Mesodermal cell (in vitro differentiated cells): ENCODE data around the gene TMPRSS9.
A peak's percentile ranks its signal among the peaks of the same experiment; 100 is the strongest.

Experiments
- H3K27ac ChIP-seq: 2 replicates; pipeline ENCODE4 v1.7.0; 2013; ENCODE audit warnings: mild to moderate bottlenecking, low read depth, low read length, moderate library complexity; ENCODE audit not compliant: severe bottlenecking
- H3K36me3 ChIP-seq: 2 replicates; pipeline ENCODE4 v1.7.1; 2013; ENCODE audit warnings: mild to moderate bottlenecking, low read length, moderate library complexity; ENCODE audit not compliant: control insufficient read depth, insufficient read depth
- H3K4me1 ChIP-seq: one replicate; pipeline ENCODE4 v1.7.1; 2013; ENCODE audit warnings: mild to moderate bottlenecking, low read length; ENCODE audit not compliant: insufficient read depth, control insufficient read depth, poor library complexity, severe bottlenecking
- H3K4me3 ChIP-seq: 2 replicates; pipeline ENCODE4 v1.7.0; 2013; ENCODE audit warnings: low read length, control low read depth, mild to moderate bottlenecking; ENCODE audit not compliant: insufficient read depth, poor library complexity, severe bottlenecking; ENCODE audit errors: extremely low read depth
- H3K9me3 ChIP-seq: 2 replicates; pipeline ENCODE4 v1.7.1; 2013; ENCODE audit warnings: mild to moderate bottlenecking, low read length, moderate library complexity; ENCODE audit not compliant: control insufficient read depth
- WGBS, 2 experiments: methylation state at CpG; one replicate each; pipeline ENCODE4 v1.1.5; 2013; ENCODE audit warnings: missing lambda C conversion rate in 2 of 2; ENCODE audit not compliant: insufficient coverage in 2 of 2; 5-methylcytosine and 5-hydroxymethylcytosine counted together

Gene TMPRSS9

GRCh38 chr19:2443116-2443784 lies 83.2 kb downstream of the TMPRSS9 start:
- H3K36me3 ChIP-seq: peaks cover 78% of the 10 kb centered on the region
- H3K9me3 ChIP-seq: no peaks in the 10 kb centered on the region
- WGBS, 2 experiments: 97 to 99% methylated on average over 21 to 22 of the region's 22 CpGs
- H3K27ac ChIP-seq: no peak overlapping the region
- H3K4me3 ChIP-seq: no peak overlapping the region
- H3K4me1 ChIP-seq: peaks cover 4% of the 10 kb centered on the region

- no peak overlapping the region for H3K27ac ChIP-seq
- no peak overlapping the region for H3K4me3 ChIP-seq
- no peaks in the 10 kb centered on the region for H3K9me3 ChIP-seq
- 96 to 98% methylated on average over 17 of the region's 17 CpGs for WGBS, 2 experiments
- H3K4me1 ChIP-seq: peaks cover 4% of the 10 kb centered on the region
- peaks cover 78% of the 10 kb centered on the region for H3K36me3 ChIP-seq
Observed at GRCh38 chr19:2443785-2444182, 83.7 kb downstream of the TMPRSS9 start.

- Histone ChIP-seq H3K36me3 (peaks cover 76% of the 10 kb centered on the region), H3K9me3 (no peaks in the 10 kb centered on the region), H3K4me3 (no peak overlapping the region), H3K27ac (no peak overlapping the region), H3K4me1 (peaks cover 4% of the 10 kb centered on the region)
- 96 to 97% methylated on average over 29 to 33 of the region's 34 CpGs for WGBS, 2 experiments
Observed at GRCh38 chr19:2444251-2445002, 84.4 kb downstream of the TMPRSS9 start.

- H3K36me3 ChIP-seq: peaks cover 80% of the 10 kb centered on the region
Observed at GRCh38 chr19:2446381-2446780, 86.3 kb downstream of the TMPRSS9 start.

GRCh38 chr19:2449019-2449418 lies 89.0 kb downstream of the TMPRSS9 start:
- Histone ChIP-seq H3K36me3 (peaks cover 64% of the 10 kb centered on the region), H3K4me1 (peaks cover 10% of the 10 kb centered on the region), H3K4me3 (no peak overlapping the region), H3K27ac (no peak overlapping the region), H3K9me3 (no peaks in the 10 kb centered on the region)
- WGBS, 2 experiments: 91 to 98% methylated on average over 8 to 11 of the region's 11 CpGs

More at GRCh38 chr19:2446381-2446780, 86.3 kb downstream of the TMPRSS9 start:
- no peak overlapping the region for H3K27ac ChIP-seq
- H3K9me3 ChIP-seq: no peaks in the 10 kb centered on the region
- WGBS, 2 experiments: 92 to 97% methylated on average over 12 to 19 of the region's 19 CpGs
- no peak overlapping the region for H3K4me3 ChIP-seq
- peaks cover 4% of the 10 kb centered on the region for H3K4me1 ChIP-seq

- Histone ChIP-seq H3K4me3 (no peak overlapping the region), H3K27ac (no peak overlapping the region), H3K36me3 (peaks cover 52% of the 10 kb centered on the region), H3K4me1 (peaks cover 25% of the 10 kb centered on the region), H3K9me3 (no peaks in the 10 kb centered on the region)
- 93 to 99% methylated on average over 6 to 7 of the region's 7 CpGs for WGBS, 2 experiments
Observed at GRCh38 chr19:2451138-2451537, 91.1 kb downstream of the TMPRSS9 start.

GRCh38 chr19:2451741-2452140 lies 91.7 kb downstream of the TMPRSS9 start:
- Histone ChIP-seq H3K36me3 (peaks cover 47% of the 10 kb centered on the region), H3K4me3 (no peak overlapping the region), H3K9me3 (no peaks in the 10 kb centered on the region), H3K27ac (no peak overlapping the region), H3K4me1 (peaks cover 25% of the 10 kb centered on the region)
- whole genome bisulfite sequencing, 2 experiments: 92 to 95% methylated on average over 15 to 18 of the region's 18 CpGs

GRCh38 chr19:2453431-2454025 lies 93.5 kb downstream of the TMPRSS9 start:
- peaks cover 32% of the 10 kb centered on the region for H3K36me3 ChIP-seq
- H3K4me3 ChIP-seq: no peak overlapping the region
- H3K4me1 ChIP-seq: peaks cover 21% of the 10 kb centered on the region
- H3K27ac ChIP-seq: no peak overlapping the region
- WGBS, 2 experiments: 89 to 92% methylated on average over 15 to 18 of the region's 19 CpGs
- H3K9me3 ChIP-seq: no peaks in the 10 kb centered on the region

- WGBS, 2 experiments: 90 to 96% methylated on average over 10 to 16 of the region's 19 CpGs
- no peaks in the 10 kb centered on the region for H3K9me3 ChIP-seq
- peak overlapping the region; percentile 100 for H3K4me3 ChIP-seq
- peaks cover 21% of the 10 kb centered on the region for H3K4me1 ChIP-seq
- no peak overlapping the region for H3K27ac ChIP-seq
- H3K36me3 ChIP-seq: peaks cover 26% of the 10 kb centered on the region
Observed at GRCh38 chr19:2454199-2454961, 94.3 kb downstream of the TMPRSS9 start.
